Putamen (tissue), 1 donor: Measurements from ENCODE around the gene TMCO2.
A peak's percentile ranks its signal among the peaks of the same experiment; 100 is the strongest.

ENCODE experiments used
- DNase-seq: peaks from one replicate; pipeline ENCODE4 v3.0.0-alpha.2; 2016; ENCODE audit warnings: low spot score

The TMCO2 gene

GRCh38 chr1:40257688-40258444 is 10.1 kb downstream of the TMCO2 start, which contains the start of gene ZMPSTE24:
ZMPSTE24 (plus strand) TSS chr1:40258236; CDS start chr1:40258272, 36 bp downstream.
- DNase-seq: peak; percentile 97

DNA sequence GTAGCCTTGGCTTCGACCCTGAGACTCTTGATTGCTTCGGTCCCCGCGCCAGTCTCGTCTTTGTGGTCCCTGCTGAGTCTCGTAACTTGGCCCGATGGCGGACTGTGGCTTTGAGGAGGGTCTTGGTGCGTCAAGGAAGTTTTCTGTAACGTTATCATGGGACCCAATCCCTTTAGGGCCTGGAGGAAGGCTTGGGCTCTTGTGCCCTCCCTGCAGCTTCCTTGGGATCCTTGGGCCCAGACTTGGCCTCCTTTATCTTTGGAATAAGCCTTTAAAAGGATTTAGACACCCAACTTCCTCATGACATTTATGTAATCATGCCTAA is 10.7 kb downstream of the TMCO2 start:
- no peak for DNase-seq

- DNase-seq: no peak
Observed at GRCh38 chr1:40264354-40264781, 16.6 kb downstream of the TMCO2 start.

- no peak for DNase-seq
Observed at GRCh38 chr1:40265298-40265697, 17.6 kb downstream of the TMCO2 start.

- DNase-seq: no peak
Observed at GRCh38 chr1:40265919-40266318, 18.2 kb downstream of the TMCO2 start.

DNA sequence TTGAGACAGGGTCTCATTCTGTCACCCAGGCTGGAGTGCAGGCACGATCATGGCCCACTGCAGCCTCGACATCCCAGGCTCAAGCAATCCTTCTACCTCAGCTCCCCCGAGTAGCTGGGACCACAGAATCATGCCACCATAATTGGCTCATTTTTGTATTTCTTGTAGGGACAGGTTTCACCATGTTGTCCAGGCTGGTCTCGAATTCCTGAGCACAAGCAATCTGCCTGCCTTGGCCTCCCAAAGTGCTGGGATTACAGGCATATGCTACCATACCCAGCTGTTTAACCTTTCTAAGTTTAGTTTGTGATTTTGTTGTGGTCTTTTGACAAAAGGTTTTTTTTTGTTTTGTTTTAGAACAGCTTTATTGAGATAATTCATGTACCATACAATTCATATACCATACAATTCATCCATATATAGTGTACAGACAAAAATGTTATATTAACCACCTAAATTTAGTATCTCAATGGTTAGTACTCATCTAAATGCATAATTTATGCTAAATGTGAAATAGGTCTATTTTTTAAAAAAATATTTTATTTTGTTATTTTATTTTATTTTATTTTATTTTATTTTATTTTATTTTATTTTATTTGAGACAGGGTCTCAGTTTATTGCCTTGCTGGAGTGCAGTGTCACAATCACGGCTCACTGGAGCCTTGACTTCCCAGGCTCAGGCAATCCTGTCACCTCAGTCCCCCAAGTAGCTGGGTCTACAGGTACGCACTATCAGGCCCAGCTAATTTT is 19.2 kb downstream of the TMCO2 start:
- no peak for DNase-seq

GRCh38 chr1:40267767-40268187 is 20.0 kb downstream of the TMCO2 start:
- DNase-seq: no peak

DNA sequence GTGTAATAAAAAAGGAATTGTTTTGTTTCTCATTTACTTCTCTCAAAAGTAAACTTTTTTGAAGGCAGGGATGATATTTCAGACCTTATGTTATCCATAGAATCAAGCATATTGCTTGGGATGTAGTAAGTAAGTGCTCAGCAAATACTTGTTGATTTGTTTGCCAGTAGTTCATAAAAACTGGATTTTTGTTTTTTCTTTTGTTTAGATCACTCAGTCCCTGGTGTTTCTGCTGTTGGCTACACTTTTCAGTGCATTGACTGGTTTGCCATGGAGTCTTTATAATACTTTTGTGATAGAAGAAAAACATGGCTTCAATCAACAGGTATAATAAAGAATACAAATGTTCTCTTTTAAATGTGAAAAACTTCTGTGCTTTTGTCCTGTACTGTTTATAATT is 20.5 kb downstream of the TMCO2 start:
- no peak for DNase-seq

- no peak for DNase-seq
Observed at GRCh38 chr1:40270152-40270834, 22.6 kb downstream of the TMCO2 start.

- DNase-seq: no peak
Observed at GRCh38 chr1:40272653-40273213, 25.0 kb downstream of the TMCO2 start.

GRCh38 chr1:40273547-40274166 is 25.9 kb downstream of the TMCO2 start:
- DNase-seq: no peak

GRCh38 chr1:40274331-40274730 is 26.6 kb downstream of the TMCO2 start:
- no peak for DNase-seq

DNA sequence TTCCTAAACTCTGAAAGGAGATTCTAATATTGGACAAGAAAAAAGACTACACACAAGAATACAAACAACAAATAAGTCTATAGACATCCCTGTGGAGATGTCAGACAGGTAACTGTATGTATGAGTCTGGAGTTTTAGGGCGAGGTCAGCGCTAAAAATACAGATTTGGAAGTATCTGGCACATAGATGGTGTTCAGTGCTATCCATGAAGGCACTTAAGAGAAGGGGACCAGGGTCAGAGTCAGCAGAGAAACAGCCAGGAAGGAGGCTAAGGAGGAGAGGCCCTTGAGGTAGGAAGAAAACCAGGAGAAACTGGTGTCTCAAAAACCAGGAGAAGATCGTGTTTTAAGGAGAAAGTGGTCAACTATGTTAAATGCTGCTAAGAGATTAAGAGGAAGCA is 28.4 kb downstream of the TMCO2 start:
- no peak for DNase-seq

- DNase-seq: no peak
Observed at GRCh38 chr1:40281853-40282252, 34.1 kb downstream of the TMCO2 start.

DNA sequence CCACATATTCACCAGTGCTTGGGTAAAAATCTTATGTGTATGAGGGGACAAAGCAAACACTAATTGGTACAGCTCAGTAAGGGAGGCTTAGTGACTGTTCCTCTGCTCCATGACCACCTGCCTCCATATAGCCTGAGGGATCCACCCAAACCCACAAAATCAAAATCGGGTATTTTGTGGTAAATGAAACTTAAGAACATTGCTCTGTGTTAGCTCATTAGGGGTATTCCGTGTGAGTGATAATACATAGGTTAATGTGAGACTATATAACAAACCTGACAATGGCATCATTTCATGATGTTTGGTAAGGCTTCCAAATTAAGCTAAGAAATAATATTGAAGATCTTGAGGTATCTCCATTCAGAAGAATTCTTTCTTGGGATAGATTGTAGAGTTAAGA is 43.6 kb downstream of the TMCO2 start:
- no peak for DNase-seq

GRCh38 chr1:40299366-40300248 is 51.9 kb downstream of the TMCO2 start:
- no peak for DNase-seq

DNA sequence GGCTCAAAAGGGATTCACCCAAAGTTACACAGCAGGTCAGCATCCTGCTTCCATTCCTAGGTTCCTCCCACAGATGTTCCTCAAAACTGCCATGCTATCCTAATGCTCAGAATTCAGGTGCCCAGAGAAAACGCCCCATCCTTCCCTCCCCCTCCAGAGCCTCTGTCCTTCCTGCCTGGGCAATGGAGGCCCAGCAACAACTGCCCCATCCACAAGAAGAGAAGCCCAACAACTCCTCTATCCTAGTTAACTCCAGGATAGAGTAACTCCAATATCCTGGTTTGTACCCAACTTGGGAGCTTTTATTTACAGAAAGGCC is 52.5 kb downstream of the TMCO2 start:
- no peak for DNase-seq

DNA sequence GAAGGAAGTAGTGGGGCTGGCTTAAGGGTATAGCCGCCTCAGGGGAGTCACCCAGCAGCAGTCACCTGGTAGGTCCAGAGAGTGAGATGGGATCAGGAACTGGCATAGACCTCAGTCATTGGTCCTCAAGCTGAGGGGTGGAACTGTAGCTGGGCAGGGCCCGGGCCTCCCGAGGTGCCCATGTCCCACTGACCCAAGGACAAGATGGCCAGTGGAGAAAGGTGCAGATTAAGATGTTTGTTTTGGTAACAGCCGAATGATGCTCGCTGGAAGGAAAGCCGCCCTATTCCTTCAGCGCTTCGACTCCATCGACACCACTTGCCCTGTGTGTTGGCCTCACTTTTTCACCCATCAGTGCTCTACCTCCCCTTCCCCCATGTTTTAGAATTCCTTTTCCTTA is 52.9 kb downstream of the TMCO2 start:
- DNase-seq: no peak

DNA sequence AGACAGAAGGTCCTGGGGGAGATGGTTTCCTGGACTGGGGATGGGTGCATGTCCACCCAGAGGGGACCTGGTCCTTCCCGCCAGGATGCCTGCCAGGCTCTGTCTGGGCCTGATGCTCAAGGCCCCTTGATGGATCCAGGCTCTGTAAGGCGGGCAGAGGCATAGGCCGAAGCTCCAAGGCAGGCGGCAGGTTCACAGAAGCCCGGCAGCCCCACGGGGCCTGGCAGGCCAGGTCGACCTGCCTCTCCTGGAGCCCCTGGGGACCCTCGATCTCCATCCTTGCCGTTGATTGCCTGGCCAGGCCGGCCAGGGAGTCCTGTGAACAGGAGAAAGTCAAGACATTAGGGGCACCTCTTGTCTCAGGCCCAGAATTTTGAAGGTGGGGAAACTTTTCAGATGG is 53.3 kb downstream of the TMCO2 start:
- DNase-seq: no peak
